ENCODE measurements around the gene RPTOR. TPM values are rescaled to one million over a fixed set of nuclear protein-coding genes. Genes with fewer than 3 reads are reported as not detected.

Gene RPTOR
- total and polyA plus RNA-seq, 2 donors (not counting 3 experiments of a cell fraction or from before 2014, with no cell fraction given): 10.7 to 41.8 TPM

DNA sequence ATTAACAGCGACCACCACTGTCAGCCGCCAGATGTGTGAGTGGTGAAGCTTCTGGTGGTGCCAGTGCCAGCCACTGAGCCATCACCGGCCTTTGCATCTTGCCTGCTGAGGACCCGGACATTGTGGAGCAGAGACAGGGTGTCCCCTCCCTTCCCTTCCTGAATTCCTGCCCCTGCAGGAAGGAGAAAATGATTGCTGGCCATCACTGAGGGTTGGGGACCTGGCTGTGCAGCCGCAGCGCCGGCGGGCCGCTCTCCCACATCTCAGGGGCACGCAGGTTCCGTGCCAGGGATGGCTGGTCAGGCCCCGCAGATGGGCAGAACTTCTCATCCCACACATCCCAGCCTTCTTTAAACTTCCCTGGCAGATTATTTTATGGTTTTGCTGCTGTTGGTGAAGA is 56.5 kb downstream of the RPTOR start:
- intact Hi-C loops (cut with micrococcal nuclease) (no loop called here), dilution Hi-C loops (cut with MboI; ENCODE audit: extremely low pct_ligation_motif_present, low sequenced_read_pairs) (no loop called here)
- peaks cover 53% of the 10 kb centered on the region for H3K79me2 ChIP-seq (ENCODE audit: control insufficient read depth, insufficient read depth, low read length)
- H3K4me2 ChIP-seq (ENCODE audit: insufficient read depth, low read length): no peak overlapping the region
- POLR2A ChIA-PET: no interaction called here
- H3K9me1 ChIP-seq (replicated peaks; ENCODE audit: control insufficient read depth, extremely low read depth, insufficient read depth, low read length): no peaks in the 10 kb centered on the region
- TF ChIP-seq EZH2 (IDR thresholded peaks at IDR 0.05; ENCODE audit: borderline replicate concordance, low read depth, low read length, severe bottlenecking) (no peak), GATA2 (IDR thresholded peaks at IDR 0.05; ENCODE audit: insufficient read depth, insufficient read length, low read depth, low read length) (no peak), POLR2AphosphoS5 (IDR thresholded peaks at IDR 0.05; ENCODE audit: insufficient read depth, low read depth, low read length) (no peak)
- TF ChIP-seq, protein P1, sequence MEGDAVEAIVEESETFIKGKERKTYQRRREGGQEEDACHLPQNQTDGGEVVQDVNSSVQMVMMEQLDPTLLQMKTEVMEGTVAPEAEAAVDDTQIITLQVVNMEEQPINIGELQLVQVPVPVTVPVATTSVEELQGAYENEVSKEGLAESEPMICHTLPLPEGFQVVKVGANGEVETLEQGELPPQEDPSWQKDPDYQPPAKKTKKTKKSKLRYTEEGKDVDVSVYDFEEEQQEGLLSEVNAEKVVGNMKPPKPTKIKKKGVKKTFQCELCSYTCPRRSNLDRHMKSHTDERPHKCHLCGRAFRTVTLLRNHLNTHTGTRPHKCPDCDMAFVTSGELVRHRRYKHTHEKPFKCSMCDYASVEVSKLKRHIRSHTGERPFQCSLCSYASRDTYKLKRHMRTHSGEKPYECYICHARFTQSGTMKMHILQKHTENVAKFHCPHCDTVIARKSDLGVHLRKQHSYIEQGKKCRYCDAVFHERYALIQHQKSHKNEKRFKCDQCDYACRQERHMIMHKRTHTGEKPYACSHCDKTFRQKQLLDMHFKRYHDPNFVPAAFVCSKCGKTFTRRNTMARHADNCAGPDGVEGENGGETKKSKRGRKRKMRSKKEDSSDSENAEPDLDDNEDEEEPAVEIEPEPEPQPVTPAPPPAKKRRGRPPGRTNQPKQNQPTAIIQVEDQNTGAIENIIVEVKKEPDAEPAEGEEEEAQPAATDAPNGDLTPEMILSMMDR (IDR thresholded peaks at IDR 0.05; ENCODE audit: extremely low read depth in 1 of 2, insufficient read depth in 1 of 2, low read depth in 1 of 2, low read length in 2 of 2): no peak
- H3K27me3 ChIP-seq (ENCODE audit: control insufficient read depth in 2 of 2, insufficient read depth in 2 of 2, low read length in 2 of 2): no peaks in the 10 kb centered on the region
- peaks cover 6% of the 10 kb centered on the region for H3K4me1 ChIP-seq (ENCODE audit: control insufficient read depth, extremely low read depth, insufficient read depth, low read length)
- no peaks in the 10 kb centered on the region for H3K9me3 ChIP-seq (replicated peaks; ENCODE audit: control insufficient read depth, insufficient read depth, low read length)
- H3K27ac ChIP-seq (ENCODE audit: insufficient read depth, low read depth, low read length): no peak overlapping the region
- H4K20me1 ChIP-seq (replicated peaks; ENCODE audit: control insufficient read depth, extremely low read depth, insufficient read depth, low read length): no peaks in the 10 kb centered on the region
- DNase-seq (ENCODE audit: low read depth, low spot score): no peak
- no peak for FAIRE-seq
- H2AFZ ChIP-seq (ENCODE audit: low read depth, low read length): no peak overlapping the region
- no peak overlapping the region for H3K9ac ChIP-seq (replicated peaks; ENCODE audit: extremely low read depth, insufficient read depth, low read length)
- CTCF ChIA-PET: no interaction called here
- no TSS peak for BruUV-seq (replicated peaks)
- H3K4me3 ChIP-seq (replicated peaks in 1 of 3; ENCODE audit: insufficient read depth in 1 of 3, low read depth in 1 of 3, low read length in 3 of 3): no peak overlapping the region
- no peaks in the 10 kb centered on the region for H3K36me3 ChIP-seq (ENCODE audit: control insufficient read depth in 2 of 2, extremely low read depth in 1 of 2, insufficient read depth in 2 of 2, low read length in 2 of 2)

DNA sequence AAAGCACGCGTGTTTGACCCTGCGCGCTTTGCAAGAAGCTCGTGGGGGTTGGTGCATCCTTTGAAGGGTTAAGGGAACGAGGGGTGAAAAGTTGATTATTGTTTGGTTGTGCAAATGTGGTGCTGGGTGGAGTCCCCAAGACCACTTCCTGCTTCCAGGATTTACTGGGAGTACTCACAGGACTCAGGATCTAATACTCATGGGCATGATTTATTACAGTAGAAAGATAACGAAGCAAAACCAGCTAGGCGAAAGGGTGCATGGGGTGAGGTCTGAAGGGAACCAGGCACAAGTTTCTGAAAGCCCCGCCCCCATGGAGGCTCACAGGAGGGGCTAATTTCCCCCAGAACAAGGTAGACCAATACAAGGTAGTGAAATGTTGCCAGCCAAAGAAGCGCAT is 58.8 kb downstream of the RPTOR start:
- Histone ChIP-seq H3K4me1 (ENCODE audit: control insufficient read depth, extremely low read depth, insufficient read depth, low read length) (peaks cover 6% of the 10 kb centered on the region), H2AFZ (ENCODE audit: low read depth, low read length) (no peak overlapping the region), H3K9ac (replicated peaks; ENCODE audit: extremely low read depth, insufficient read depth, low read length) (no peak overlapping the region), H3K36me3 (ENCODE audit: control insufficient read depth in 2 of 2, extremely low read depth in 1 of 2, insufficient read depth in 2 of 2, low read length in 2 of 2) (no peaks in the 10 kb centered on the region), H3K79me2 (ENCODE audit: control insufficient read depth, insufficient read depth, low read length) (peaks cover 52% of the 10 kb centered on the region), H3K4me3 (replicated peaks in 1 of 3; ENCODE audit: insufficient read depth in 1 of 3, low read depth in 1 of 3, low read length in 3 of 3) (no peak overlapping the region), H3K27ac (ENCODE audit: insufficient read depth, low read depth, low read length) (no peak overlapping the region), H3K4me2 (ENCODE audit: insufficient read depth, low read length) (no peak overlapping the region), H3K9me1 (replicated peaks; ENCODE audit: control insufficient read depth, extremely low read depth, insufficient read depth, low read length) (no peaks in the 10 kb centered on the region), H3K9me3 (replicated peaks; ENCODE audit: control insufficient read depth, insufficient read depth, low read length) (no peaks in the 10 kb centered on the region), H4K20me1 (replicated peaks; ENCODE audit: control insufficient read depth, extremely low read depth, insufficient read depth, low read length) (no peaks in the 10 kb centered on the region), H3K27me3 (ENCODE audit: control insufficient read depth in 2 of 2, insufficient read depth in 2 of 2, low read length in 2 of 2) (no peaks in the 10 kb centered on the region)
- POLR2A ChIA-PET: no interaction called here
- dilution Hi-C loops (cut with MboI; ENCODE audit: extremely low pct_ligation_motif_present, low sequenced_read_pairs): no loop called here
- CTCF ChIA-PET: no interaction called here
- DNase-seq (ENCODE audit: low read depth, low spot score) (no peak), FAIRE-seq (no peak)
- TF ChIP-seq POLR2AphosphoS5 (IDR thresholded peaks at IDR 0.05; ENCODE audit: insufficient read depth, low read depth, low read length) (no peak), JUN (IDR thresholded peaks at IDR 0.05; ENCODE audit: borderline replicate concordance, insufficient read depth, insufficient read length, low read depth) (no peak), POLR2A (IDR thresholded peaks at IDR 0.05; ENCODE audit: low read depth, low read length) (no peak), FOS (IDR thresholded peaks at IDR 0.05; ENCODE audit: borderline replicate concordance, insufficient read depth, low read length) (no peak), EZH2 (IDR thresholded peaks at IDR 0.05; ENCODE audit: borderline replicate concordance, low read depth, low read length, severe bottlenecking) (no peak), GATA2 (IDR thresholded peaks at IDR 0.05; ENCODE audit: insufficient read depth, insufficient read length, low read depth, low read length) (no peak), MYC (IDR thresholded peaks at IDR 0.05; ENCODE audit: low read depth, low read length) (no peak)
- TF ChIP-seq, protein P1 (IDR thresholded peaks at IDR 0.05; ENCODE audit: extremely low read depth in 1 of 2, insufficient read depth in 1 of 2, low read depth in 1 of 2, low read length in 2 of 2): no peak
- TF ChIP-seq, protein P2, sequence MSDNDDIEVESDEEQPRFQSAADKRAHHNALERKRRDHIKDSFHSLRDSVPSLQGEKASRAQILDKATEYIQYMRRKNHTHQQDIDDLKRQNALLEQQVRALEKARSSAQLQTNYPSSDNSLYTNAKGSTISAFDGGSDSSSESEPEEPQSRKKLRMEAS (IDR thresholded peaks at IDR 0.05; ENCODE audit: insufficient read depth, insufficient read length): no peak
- intact Hi-C loops (cut with micrococcal nuclease): no loop called here
- BruUV-seq (replicated peaks): no TSS peak

Data from endothelial cell of umbilical vein (primary cell).